Endothelial cell of umbilical vein (primary cell): ENCODE data around the gene TREM2.

Source experiments
- CTCF ChIP-seq, 2 donors: IDR thresholded peaks; 1 replicate in 1 of 2; 2 replicates in 1 of 2; pipeline ENCODE4 v1.5.1; 2011; ENCODE audit warnings: low read length in 2 of 2, mild to moderate bottlenecking in 2 of 2, moderate library complexity in 2 of 2, control low read depth in 1 of 2, inconsistent platforms in 1 of 2, low read depth in 1 of 2; ENCODE audit not compliant: insufficient read depth in 1 of 2; ENCODE audit errors: extremely low read depth in 1 of 2
- EZH2 ChIP-seq: IDR thresholded peaks from 2 replicates; pipeline ENCODE4 v1.6.1; 2012; ENCODE audit warnings: borderline replicate concordance, low read depth, mild to moderate bottlenecking, moderate library complexity, low read length, inconsistent platforms; ENCODE audit not compliant: severe bottlenecking
- POLR2A ChIP-seq: IDR thresholded peaks from 2 replicates; pipeline ENCODE4 v1.6.1; 2012; ENCODE audit warnings: low read depth, mild to moderate bottlenecking, control low read depth, low read length
- POLR2AphosphoS5 ChIP-seq: IDR thresholded peaks from 2 replicates; pipeline ENCODE4 v1.6.1; 2012; ENCODE audit warnings: low read depth, mild to moderate bottlenecking, control low read depth, low read length, moderate library complexity; ENCODE audit not compliant: insufficient read depth

- TF ChIP-seq CTCF (IDR thresholded peaks at IDR 0.05; ENCODE audit: extremely low read depth in 1 of 2, insufficient read depth in 1 of 2, low read depth in 1 of 2, low read length in 2 of 2), result no peak
- no peak for TF ChIP-seq EZH2
- no peak for TF ChIP-seq POLR2AphosphoS5
- no peak for TF ChIP-seq POLR2A
Measured at GRCh38 chr6:41122373-41122772, 40.5 kb downstream of the TREM2 start.
